Activated CD4-positive, alpha-beta T cell treated with anti-CD3 and anti-CD28 coated beads, Interleukin-2, amount 50 U/mL, for 1 hour (primary cell): ENCODE measurements around the gene CHGA.

ENCODE experiments used
- DNase-seq: peaks from one replicate; pipeline ENCODE4 v3.0.0-alpha.2; 2020

CHGA gene

GRCh38 chr14:92905667-92906066 lies 17.3 kb upstream of the CHGA start:
- DNase-seq: no peak

DNA sequence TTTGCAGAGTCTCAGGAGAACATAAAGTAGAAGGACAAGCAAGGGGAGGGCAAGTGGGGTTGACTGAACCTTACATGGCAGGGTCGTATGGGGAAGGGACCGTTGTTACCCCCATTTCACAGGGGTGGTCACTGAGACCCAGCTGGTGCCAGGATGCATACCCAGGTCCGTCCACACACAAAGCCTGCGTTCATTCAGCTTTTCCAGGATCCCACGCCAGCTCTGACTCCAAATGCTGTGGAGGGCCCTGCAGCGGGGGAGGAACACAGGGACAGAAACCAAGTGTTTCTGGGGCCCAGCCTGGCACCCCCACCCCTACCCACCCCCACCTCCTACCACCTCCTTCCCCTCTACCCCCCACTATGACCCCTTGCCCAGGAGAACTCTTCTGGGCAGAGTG lies 16.5 kb upstream of the CHGA start:
- DNase-seq: no peak

DNA sequence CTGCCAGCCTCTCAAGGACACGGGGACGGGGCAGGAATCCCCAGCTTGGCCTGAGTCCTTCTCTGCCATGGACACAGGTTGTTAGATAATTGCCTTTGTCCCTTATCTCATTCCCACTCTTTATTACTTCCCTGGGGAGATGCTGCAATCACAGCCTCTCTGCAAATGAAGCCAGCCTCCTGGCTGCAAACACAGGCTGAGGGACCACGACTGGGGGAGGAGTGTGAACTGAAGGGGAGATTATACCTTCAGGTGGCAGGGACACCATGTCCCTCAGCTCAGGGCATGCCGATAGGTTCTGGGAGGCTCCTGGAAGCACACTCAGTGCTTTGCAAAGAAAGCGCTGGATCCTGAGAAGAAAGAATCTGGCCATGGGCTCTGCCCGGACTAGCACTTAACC lies 16.1 kb upstream of the CHGA start:
- no peak for DNase-seq

DNA sequence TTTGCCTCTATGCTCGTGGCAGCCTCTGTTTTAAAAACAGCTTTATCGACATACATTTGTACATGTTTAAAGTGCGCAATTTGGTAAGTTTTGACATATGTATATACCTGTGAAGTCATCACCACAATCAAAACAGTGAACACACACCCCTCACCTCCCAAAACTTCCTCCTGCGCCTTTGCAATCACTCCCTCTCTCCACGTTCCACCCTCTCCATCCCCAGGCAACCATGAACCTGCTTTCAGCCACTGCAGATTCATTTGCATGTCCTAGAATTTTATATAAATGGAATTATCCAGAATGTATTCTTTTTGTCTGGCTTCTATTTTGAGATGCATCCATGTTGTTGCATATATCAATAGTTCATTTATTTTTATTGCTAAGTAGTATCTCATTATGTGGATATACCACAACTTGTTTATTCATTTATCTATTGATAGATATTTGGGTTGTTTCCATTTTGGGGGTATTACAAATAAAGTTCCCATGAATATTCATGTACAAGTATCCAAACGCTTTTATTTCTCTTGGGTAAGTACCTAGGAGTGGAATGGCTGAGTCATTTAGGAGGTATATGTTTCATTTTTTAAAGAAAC lies 15.5 kb upstream of the CHGA start:
- no peak for DNase-seq

DNA sequence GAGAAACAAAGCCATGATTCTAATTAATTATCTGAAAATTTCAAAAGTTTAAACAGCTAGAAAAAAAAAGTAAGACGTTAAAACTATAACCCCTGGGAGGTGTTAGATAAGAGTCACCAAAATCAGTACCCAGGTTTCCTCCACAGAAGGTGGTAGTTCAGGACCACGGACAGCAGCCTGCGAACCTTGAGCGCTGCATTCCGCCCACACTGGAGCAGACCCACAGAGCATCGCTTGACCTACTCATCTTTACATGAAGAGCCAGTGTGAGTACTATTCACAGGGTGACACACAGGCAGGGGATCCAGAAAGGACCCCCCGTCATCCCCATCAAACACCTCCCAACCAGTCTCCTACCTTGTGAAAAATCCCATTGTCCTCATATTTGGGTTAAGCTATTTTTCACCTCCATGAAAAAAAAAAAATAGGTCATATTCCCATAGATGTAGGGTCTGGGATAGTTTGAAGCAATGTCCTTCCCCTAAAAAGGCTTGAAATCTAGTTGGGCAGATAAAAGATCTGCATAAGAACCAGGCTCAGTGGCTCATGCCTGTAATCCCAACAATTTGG lies 8.8 kb upstream of the CHGA start:
- DNase-seq: peak; percentile 34

- no peak for DNase-seq
These were observed 6.7 kb upstream of the CHGA start for GRCh38 chr14:92916201-92916600.

GRCh38 chr14:92917041-92917940 lies 5.7 kb upstream of the CHGA start:
- DNase-seq: no peak

- no peak for DNase-seq
These were observed 5.0 kb upstream of the CHGA start for GRCh38 chr14:92917956-92918355.

DNA sequence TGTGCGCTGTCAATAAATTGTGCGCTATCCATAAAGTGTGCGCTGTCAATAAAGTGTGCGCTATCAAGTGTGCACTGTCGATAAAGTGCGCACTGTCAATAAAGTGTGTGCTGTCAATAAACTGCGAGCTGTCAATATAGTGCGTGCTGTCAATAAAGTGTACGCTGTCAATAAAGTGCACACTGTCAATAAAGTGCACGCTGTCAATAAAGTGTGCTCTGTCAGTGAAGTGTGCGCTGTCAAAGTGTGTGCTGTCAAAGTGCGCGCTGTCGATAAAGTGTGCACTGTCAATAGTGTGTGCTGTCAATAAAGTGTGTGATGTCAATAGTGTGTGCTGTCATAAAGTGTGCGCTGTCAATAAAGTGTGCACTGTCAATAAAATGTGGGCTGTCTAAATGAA lies 2.9 kb upstream of the CHGA start:
- no peak for DNase-seq

DNA sequence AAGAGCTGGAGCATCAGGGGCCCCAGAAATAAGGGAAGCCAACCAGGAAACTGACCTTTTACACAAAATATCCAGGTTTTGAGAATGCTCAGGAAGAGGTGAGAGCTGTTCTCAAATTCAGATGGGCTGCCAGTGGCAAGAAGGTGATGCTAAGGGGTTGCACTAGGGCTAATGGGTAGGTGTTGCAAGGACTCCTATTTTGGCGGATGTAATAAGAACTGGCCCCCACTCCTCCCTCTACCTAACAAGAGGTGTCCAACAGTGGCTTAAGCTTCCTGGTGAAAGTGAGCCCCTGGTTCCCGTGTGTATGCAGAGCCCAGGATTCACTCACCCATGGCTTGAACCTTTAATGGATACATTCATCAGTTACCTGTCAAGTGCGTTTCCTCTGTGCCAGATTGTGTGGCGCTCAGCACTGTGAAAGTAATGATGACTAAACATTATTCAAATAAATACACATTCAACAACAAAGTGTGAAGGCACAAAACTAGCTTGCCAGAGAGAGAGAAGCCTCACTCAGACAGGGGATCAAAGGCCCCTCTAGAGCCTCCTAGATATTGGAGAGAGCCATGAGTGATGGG lies 705 bp upstream of the CHGA start:
- no peak for DNase-seq

GRCh38 chr14:92923744-92924103 lies 774 bp downstream of the CHGA start:
- no peak for DNase-seq

- no peak for DNase-seq
These were observed 1.3 kb downstream of the CHGA start for GRCh38 chr14:92924247-92924646.

GRCh38 chr14:92925446-92925845 lies 2.5 kb downstream of the CHGA start:
- DNase-seq: no peak

DNA sequence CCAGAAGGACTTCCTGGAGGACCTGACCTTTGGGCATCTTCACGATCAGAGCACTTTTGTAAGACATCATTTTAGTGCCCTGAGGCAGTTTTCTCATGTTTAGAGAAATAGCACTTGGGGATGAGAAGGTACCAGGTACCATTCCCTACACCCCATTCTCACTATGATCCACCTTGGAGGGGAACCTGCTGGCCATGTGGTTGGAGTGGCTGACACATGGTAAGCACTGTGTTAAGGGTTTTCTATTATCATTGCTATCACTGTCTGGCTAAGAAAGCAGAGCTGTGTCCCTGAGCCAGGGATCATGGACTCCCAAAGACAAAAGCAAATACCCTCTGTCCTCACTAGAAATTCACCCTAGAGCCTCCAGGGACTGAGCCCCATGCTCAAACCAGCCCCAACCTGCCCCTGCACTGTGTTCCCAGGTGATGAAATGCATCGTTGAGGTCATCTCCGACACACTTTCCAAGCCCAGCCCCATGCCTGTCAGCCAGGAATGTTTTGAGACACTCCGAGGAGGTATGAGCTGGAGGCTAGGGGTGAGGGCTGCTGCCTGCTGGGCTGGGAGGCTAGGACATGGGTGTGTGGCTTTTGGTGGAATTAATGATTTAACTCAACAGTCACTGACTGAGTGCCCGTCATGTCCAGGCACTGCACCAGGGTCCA lies 3.4 kb downstream of the CHGA start:
- DNase-seq: no peak

DNA sequence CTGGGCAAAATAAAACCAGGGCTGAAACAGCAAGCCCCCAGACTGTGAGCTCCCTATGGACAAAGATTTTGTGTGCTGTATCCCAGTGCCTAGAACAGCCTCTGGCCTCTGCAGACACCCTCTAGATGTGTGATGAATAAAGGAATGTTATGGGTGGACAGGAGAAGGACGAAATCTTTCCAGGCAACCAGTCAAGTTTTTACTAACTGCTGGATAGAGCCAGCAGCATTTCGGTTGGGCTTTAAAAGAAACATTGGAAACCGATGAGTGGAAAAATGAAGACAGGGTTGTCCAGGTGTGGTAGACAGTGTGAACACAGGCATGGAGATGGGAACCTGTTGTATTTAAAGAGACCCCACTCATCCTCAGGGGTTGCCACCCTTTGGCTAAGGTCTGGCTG lies 4.0 kb downstream of the CHGA start:
- DNase-seq: no peak

GRCh38 chr14:92927349-92928257 lies 4.7 kb downstream of the CHGA start:
- no peak for DNase-seq

DNA sequence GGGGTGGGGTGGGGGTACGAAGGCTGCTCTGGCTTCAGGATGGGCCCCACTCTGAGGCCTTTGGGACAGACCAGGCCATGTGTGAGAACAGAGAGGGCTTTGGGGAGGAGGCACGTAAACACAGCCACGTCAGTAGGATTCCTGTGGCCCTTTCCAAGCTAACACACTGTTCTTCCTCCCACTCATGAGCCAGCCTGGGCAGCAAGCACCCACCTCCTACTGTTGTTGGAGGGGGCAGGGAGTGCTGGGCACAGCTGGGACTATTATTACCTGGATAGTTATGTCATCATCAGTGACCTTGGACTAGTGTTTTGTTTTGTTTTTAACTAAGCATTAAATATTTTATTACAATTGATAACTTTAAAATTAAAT lies 5.3 kb downstream of the CHGA start:
- DNase-seq: no peak

- no peak for DNase-seq
These were observed 6.2 kb downstream of the CHGA start for GRCh38 chr14:92928961-92929688.

DNA sequence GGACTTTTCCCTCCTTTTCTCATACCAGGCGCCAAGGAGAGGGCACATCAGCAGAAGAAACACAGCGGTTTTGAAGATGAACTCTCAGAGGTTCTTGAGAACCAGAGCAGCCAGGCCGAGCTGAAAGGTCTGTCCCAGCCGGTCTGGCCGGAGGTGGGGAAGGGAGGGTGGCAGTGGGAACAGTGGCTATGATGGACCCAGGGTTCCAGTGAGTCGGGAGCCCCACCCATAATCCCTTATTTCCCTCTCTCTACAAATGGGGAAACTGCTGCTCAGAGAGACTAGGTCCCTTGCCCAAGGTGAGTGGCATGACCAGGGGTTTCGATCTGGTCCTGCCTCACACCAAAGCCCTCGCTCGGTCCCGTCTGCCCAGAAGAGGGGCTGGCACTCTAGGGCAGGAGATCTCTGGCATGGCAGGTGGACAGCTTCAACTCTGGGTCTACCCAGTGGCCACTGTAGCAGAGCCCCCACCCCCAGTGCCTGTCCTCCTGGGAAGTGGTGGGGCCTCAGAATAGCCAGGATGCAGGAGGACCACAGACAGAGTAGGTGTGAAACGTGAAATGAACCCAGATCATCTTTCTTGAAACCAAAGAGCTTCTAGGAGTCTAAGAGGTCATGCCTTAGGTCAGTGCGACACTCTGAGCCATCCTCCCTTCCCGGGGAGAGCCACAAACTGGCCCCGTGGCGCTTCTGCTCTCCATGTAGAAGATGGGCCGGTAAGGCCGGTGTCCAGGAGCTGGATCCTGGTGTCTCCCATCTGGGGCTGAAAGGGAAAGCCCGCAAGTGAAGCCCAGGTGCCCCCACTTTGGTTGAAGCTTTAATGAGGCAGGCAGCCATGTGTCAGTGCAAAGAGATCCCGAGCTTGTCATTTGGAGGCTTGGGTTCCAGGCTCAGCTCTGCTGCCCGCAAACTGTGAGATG lies 7.0 kb downstream of the CHGA start:
- DNase-seq: no peak
